Measurements from ENCODE around the gene SQOR.

SQOR gene

GRCh38 chr15:45641999-45642932 lies 7.4 kb downstream of the SQOR start:
- TF ChIP-seq SIN3A (IDR thresholded peaks at IDR 0.05; ENCODE audit: borderline replicate concordance, insufficient read depth, low read length) (no peak), POLR2AphosphoS5 (IDR thresholded peaks at IDR 0.05; ENCODE audit: low read depth, low read length) (no peak), FOXP2 (optimal IDR thresholded peaks at IDR 0.05; ENCODE audit: borderline replicate concordance, extremely low read depth, extremely low read length, insufficient read depth) (no peak), REST (IDR thresholded peaks at IDR 0.05; ENCODE audit: insufficient read depth in 1 of 2, low read depth in 2 of 2, low read length in 2 of 2) (no peak), TAF1 (IDR thresholded peaks at IDR 0.05; ENCODE audit: borderline replicate concordance, insufficient read depth, low read length) (no peak)

GRCh38 chr15:45644437-45644836 lies 9.6 kb downstream of the SQOR start:
- TF ChIP-seq REST (IDR thresholded peaks at IDR 0.05; ENCODE audit: insufficient read depth in 1 of 2, low read depth in 2 of 2, low read length in 2 of 2) (no peak), SIN3A (IDR thresholded peaks at IDR 0.05; ENCODE audit: borderline replicate concordance, insufficient read depth, low read length) (no peak), POLR2AphosphoS5 (IDR thresholded peaks at IDR 0.05; ENCODE audit: low read depth, low read length) (no peak), TAF1 (IDR thresholded peaks at IDR 0.05; ENCODE audit: borderline replicate concordance, insufficient read depth, low read length) (no peak), FOXP2 (optimal IDR thresholded peaks at IDR 0.05; ENCODE audit: borderline replicate concordance, extremely low read depth, extremely low read length, insufficient read depth) (no peak)

GRCh38 chr15:45645026-45645980 lies 10.5 kb downstream of the SQOR start:
- TF ChIP-seq SIN3A (IDR thresholded peaks at IDR 0.05; ENCODE audit: borderline replicate concordance, insufficient read depth, low read length) (no peak), TAF1 (IDR thresholded peaks at IDR 0.05; ENCODE audit: borderline replicate concordance, insufficient read depth, low read length) (no peak), POLR2AphosphoS5 (IDR thresholded peaks at IDR 0.05; ENCODE audit: low read depth, low read length) (no peak), FOXP2 (optimal IDR thresholded peaks at IDR 0.05; ENCODE audit: borderline replicate concordance, extremely low read depth, extremely low read length, insufficient read depth) (no peak), REST (IDR thresholded peaks at IDR 0.05; ENCODE audit: insufficient read depth in 1 of 2, low read depth in 2 of 2, low read length in 2 of 2) (no peak)

GRCh38 chr15:45646220-45646619 lies 11.4 kb downstream of the SQOR start:
- TF ChIP-seq TAF1 (IDR thresholded peaks at IDR 0.05; ENCODE audit: borderline replicate concordance, insufficient read depth, low read length) (no peak), POLR2AphosphoS5 (IDR thresholded peaks at IDR 0.05; ENCODE audit: low read depth, low read length) (no peak), REST (IDR thresholded peaks at IDR 0.05; ENCODE audit: insufficient read depth in 1 of 2, low read depth in 2 of 2, low read length in 2 of 2) (no peak), FOXP2 (optimal IDR thresholded peaks at IDR 0.05; ENCODE audit: borderline replicate concordance, extremely low read depth, extremely low read length, insufficient read depth) (no peak), SIN3A (IDR thresholded peaks at IDR 0.05; ENCODE audit: borderline replicate concordance, insufficient read depth, low read length) (no peak)

Data from PFSK-1 (cell line).